ENCODE data around the gene RBPJL. TPM values are rescaled to one million over a fixed set of nuclear protein-coding genes. Genes with fewer than 3 reads are reported as not detected.

RBPJL gene
- total RNA-seq, 4 donors from 2014 or later, result not detected

DNA sequence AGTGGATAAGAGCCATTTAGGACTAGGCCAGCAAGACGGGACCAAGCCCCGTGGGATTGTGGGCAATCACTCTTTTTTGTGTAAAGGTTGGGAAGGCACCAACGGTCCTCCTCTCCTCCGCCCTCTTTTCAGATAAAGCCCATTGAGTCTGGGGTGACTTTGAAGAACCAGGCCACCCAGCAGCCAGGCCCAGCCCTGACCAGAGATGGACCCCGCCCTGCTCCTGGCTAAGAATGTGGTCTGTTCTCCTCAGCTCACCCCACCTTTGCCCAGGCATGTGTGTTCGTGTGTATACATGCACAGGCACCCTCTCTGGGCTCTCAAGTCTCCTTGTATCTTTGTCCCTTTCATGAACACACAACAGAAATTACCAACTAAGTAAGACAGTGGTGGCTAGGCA lies 32.4 kb downstream of the RBPJL start:
- no peaks in the 10 kb centered on the region for H3K27me3 ChIP-seq
- peaks cover 18 to 84% (median 62%) of the 10 kb centered on the region in 3 donors for H3K4me1 ChIP-seq
- peak overlapping the region; percentile 67 to 96 (median 95) for H3K27ac ChIP-seq
- TF ChIP-seq POLR2A (IDR thresholded peaks at IDR 0.05), result no peak
- TF ChIP-seq EP300 (IDR thresholded peaks at IDR 0.05), result no peak
- no peak for TF ChIP-seq POLR2AphosphoS5 (IDR thresholded peaks at IDR 0.05)
- TF ChIP-seq, protein P1, sequence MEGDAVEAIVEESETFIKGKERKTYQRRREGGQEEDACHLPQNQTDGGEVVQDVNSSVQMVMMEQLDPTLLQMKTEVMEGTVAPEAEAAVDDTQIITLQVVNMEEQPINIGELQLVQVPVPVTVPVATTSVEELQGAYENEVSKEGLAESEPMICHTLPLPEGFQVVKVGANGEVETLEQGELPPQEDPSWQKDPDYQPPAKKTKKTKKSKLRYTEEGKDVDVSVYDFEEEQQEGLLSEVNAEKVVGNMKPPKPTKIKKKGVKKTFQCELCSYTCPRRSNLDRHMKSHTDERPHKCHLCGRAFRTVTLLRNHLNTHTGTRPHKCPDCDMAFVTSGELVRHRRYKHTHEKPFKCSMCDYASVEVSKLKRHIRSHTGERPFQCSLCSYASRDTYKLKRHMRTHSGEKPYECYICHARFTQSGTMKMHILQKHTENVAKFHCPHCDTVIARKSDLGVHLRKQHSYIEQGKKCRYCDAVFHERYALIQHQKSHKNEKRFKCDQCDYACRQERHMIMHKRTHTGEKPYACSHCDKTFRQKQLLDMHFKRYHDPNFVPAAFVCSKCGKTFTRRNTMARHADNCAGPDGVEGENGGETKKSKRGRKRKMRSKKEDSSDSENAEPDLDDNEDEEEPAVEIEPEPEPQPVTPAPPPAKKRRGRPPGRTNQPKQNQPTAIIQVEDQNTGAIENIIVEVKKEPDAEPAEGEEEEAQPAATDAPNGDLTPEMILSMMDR (IDR thresholded peaks at IDR 0.05), result no peak
- no peak overlapping the region for H3K4me3 ChIP-seq
- ATAC-seq, result no peak
- peaks cover 0 to 14% of the 10 kb centered on the region in 2 donors for H3K36me3 ChIP-seq
- H3K9me3 ChIP-seq, result no peaks in the 10 kb centered on the region
- WGBS, 2 donors (ENCODE audit: low coverage in 1 of 2), result 75 to 77% methylated on average over 3 to 4 of the region's 6 CpGs

DNA sequence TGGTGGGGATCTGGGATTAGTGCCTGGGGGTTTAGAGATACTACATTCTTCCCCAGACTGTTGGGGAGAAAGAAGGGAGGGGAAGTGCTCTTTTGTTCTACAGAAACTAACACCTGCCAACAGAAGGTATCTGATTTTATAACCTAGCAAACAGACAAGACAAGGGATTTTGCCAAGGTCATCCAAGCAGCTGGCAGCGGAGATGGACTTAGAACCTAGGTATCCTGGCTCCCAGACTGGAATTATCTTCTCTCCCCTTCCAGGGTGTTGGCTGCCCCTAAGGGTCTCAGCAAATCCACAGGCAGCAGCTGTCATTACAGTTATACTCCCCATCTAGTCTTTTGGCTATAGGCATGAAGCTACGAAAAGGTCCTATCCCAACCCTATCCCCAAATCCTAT lies 33.2 kb downstream of the RBPJL start:
- H3K27ac ChIP-seq, result peak overlapping the region; percentile 67 to 96 (median 95)
- no peak for ATAC-seq
- H3K4me1 ChIP-seq, result peaks cover 18 to 91% (median 68%) of the 10 kb centered on the region in 3 donors
- H3K36me3 ChIP-seq, result peaks cover 0 to 8% of the 10 kb centered on the region in 2 donors
- no peaks in the 10 kb centered on the region for H3K9me3 ChIP-seq
- TF ChIP-seq POLR2A (IDR thresholded peaks at IDR 0.05) (no peak), POLR2AphosphoS5 (IDR thresholded peaks at IDR 0.05) (no peak), EP300 (IDR thresholded peaks at IDR 0.05) (no peak)
- TF ChIP-seq, protein P1 (IDR thresholded peaks at IDR 0.05), result no peak
- WGBS, 2 donors (ENCODE audit: low coverage in 1 of 2), result 100% methylated on average over 1 to 2 of the region's 2 CpGs
- no peaks in the 10 kb centered on the region for H3K27me3 ChIP-seq
- no peak overlapping the region for H3K4me3 ChIP-seq

DNA sequence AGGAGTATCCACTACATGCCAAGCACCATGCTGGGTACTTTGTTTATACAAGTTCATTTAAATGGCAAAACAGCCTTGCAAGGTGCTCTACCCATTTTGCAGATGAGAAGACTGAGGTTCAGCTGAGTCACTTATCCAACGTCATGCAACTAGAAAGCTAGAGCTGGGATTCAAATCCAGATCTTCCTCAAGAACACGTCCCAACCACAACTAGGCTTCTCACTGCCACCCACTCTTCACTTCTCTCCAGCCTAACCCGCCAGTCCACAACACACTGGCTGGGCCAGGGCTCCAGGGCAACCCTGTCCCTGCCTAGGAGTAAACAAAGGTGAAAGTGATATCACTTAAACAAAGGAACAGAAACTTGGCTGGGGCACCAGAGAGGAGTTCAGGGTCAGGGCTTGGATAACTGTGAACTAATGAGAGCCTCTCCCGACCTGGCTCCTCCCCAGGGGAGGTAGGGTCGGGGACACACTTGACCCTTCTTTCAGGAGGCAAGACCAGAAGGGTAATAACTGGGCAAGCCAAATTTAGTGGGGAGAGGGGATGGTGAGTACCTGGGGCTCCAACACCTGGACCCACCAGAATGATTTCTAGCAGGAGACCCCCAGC lies 33.7 kb downstream of the RBPJL start:
- TF ChIP-seq POLR2A (IDR thresholded peaks at IDR 0.05) (no peak), POLR2AphosphoS5 (IDR thresholded peaks at IDR 0.05) (no peak), EP300 (IDR thresholded peaks at IDR 0.05) (no peak)
- ATAC-seq, result no peak
- H3K27me3 ChIP-seq, result no peaks in the 10 kb centered on the region
- H3K36me3 ChIP-seq, result peaks cover 0 to 2% of the 10 kb centered on the region in 2 donors
- peaks cover 18 to 96% (median 73%) of the 10 kb centered on the region in 3 donors for H3K4me1 ChIP-seq
- WGBS, 2 donors (ENCODE audit: low coverage in 1 of 2), result 30 to 62% methylated on average over 2 to 4 of the region's 5 CpGs
- no peak overlapping the region for H3K4me3 ChIP-seq
- H3K27ac ChIP-seq, result peak overlapping the region; percentile 67 to 96 (median 95)
- H3K9me3 ChIP-seq, result no peaks in the 10 kb centered on the region

DNA sequence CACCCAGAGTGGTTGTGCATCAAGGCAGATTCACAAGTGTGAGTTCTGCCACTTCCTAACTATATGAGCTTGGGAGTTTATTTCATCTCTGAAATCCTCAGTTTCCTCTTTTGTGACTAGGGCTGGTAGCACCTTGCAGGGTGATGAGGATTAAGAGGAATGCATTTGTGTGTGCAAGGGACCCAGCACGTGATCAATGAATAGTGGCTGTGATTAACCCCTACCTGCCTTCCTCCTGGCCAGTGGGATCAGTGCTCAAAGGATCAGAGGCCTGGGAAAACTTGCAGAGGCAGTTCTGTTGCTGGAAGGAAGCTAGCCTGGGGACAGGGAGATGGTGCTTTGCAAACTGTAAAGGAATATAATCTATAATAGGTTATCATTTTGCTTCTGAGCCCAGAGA lies 34.3 kb downstream of the RBPJL start:
- Histone ChIP-seq H3K36me3 (no peaks in the 10 kb centered on the region), H3K4me1 (peaks cover 18 to 100% (median 80%) of the 10 kb centered on the region in 3 donors), H3K27me3 (no peaks in the 10 kb centered on the region), H3K9me3 (no peaks in the 10 kb centered on the region), H3K27ac (peak overlapping the region in 3 of 4 donors; percentile 95 to 96 (median 95)), H3K4me3 (no peak overlapping the region)
- no peak for TF ChIP-seq POLR2AphosphoS5 (IDR thresholded peaks at IDR 0.05)
- TF ChIP-seq EP300 (IDR thresholded peaks at IDR 0.05), result no peak
- TF ChIP-seq POLR2A (IDR thresholded peaks at IDR 0.05), result no peak
- TF ChIP-seq, protein P1 (IDR thresholded peaks at IDR 0.05), result no peak
- 20 to 44% methylated on average over 1 of the region's 1 CpG for WGBS, 2 donors (ENCODE audit: low coverage in 1 of 2)
- no peak for ATAC-seq

DNA sequence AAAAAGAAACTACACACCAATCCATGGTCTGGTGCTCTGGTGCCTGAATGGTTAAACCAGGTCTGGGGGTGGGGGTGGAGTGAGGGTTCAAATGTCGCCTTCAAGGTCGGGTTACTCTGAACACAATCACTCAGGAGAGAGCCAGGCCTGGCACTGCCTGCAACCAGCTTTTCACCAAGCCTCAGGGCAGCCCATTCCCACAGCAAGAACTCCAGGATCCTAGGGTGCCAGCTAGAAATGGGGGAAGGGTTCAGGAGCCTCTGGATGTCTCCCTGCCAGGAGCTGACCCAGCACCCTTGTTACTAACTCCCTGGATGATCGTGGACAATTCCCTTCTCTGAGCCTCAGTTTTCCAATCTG lies 34.9 kb downstream of the RBPJL start:
- peak overlapping the region in 1 of 2 donors; percentile 80 for H3K4me3 ChIP-seq
- TF ChIP-seq, protein P1 (IDR thresholded peaks at IDR 0.05), result no peak
- no peak for TF ChIP-seq POLR2A (IDR thresholded peaks at IDR 0.05)
- no peak for TF ChIP-seq POLR2AphosphoS5 (IDR thresholded peaks at IDR 0.05)
- TF ChIP-seq EP300 (IDR thresholded peaks at IDR 0.05), result no peak
- no peaks in the 10 kb centered on the region for H3K9me3 ChIP-seq
- 43% methylated on average over 2 of the region's 3 CpGs; no CpG with 5 or more reads in 1 of the 2 donors for WGBS, 2 donors (ENCODE audit: low coverage in 1 of 2)
- no peaks in the 10 kb centered on the region for H3K36me3 ChIP-seq
- peak overlapping the region; percentile 85 to 96 (median 95) for H3K27ac ChIP-seq
- ATAC-seq, result no peak
- H3K4me1 ChIP-seq, result peaks cover 18 to 100% (median 86%) of the 10 kb centered on the region in 3 donors
- no peaks in the 10 kb centered on the region for H3K27me3 ChIP-seq

Measured in gastroesophageal sphincter (tissue), 4 donors.